Hepatocyte (in vitro differentiated cells): ENCODE results near the gene PRIMA1. TPM values are rescaled to one million over a fixed set of nuclear protein-coding genes. Genes with fewer than 3 reads are reported as not detected.

Source experiments
- DNase-seq: peaks from one replicate; pipeline ENCODE4 v3.0.0-alpha.2; 2016; ENCODE audit warnings: low spot score
- H2AFZ ChIP-seq: fragments of 200-600 bp; sonication (generic); 2 replicates; pipeline ENCODE4 v1.6.0; 2016; ENCODE audit warnings: antibody characterized with exemption, mild to moderate bottlenecking
- H3K27ac ChIP-seq: fragments of 200-600 bp; sonication (generic); 2 replicates; pipeline ENCODE4 v1.5.1; 2016; ENCODE audit warnings: mild to moderate bottlenecking
- H3K27me3 ChIP-seq: fragments of 200-600 bp; sonication (generic); 2 replicates; pipeline ENCODE4 v1.6.1; 2016
- H3K36me3 ChIP-seq: fragments of 200-600 bp; sonication (generic); replicated peaks from 2 replicates; pipeline ENCODE4 v1.5.1; 2016; ENCODE audit warnings: low read depth; ENCODE audit not compliant: insufficient read depth
- H3K4me1 ChIP-seq: fragments of 200-600 bp; sonication (generic); 2 replicates; pipeline ENCODE4 v1.5.1; 2016; ENCODE audit warnings: mild to moderate bottlenecking, moderate library complexity; ENCODE audit not compliant: insufficient read depth
- H3K4me2 ChIP-seq: fragments of 200-600 bp; sonication (generic); 2 replicates; pipeline ENCODE4 v1.6.0; 2016
- H3K4me3 ChIP-seq: fragments of 200-600 bp; sonication (generic); 2 replicates; pipeline ENCODE4 v1.5.1; 2016; ENCODE audit warnings: mild to moderate bottlenecking
- H3K79me2 ChIP-seq: fragments of 200-600 bp; sonication (generic); 2 replicates; pipeline ENCODE4 v1.6.0; 2017; ENCODE audit warnings: mild to moderate bottlenecking
- H3K9me2 ChIP-seq: fragments of 200-600 bp; sonication (generic); replicated peaks from 2 replicates; pipeline ENCODE4 v1.6.0; 2017; ENCODE audit warnings: mild to moderate bottlenecking; ENCODE audit not compliant: insufficient read depth
- H3K9me3 ChIP-seq: fragments of 200-600 bp; sonication (generic); 2 replicates; pipeline ENCODE4 v1.5.1; 2016; ENCODE audit warnings: low read depth, mild to moderate bottlenecking
- H4K20me1 ChIP-seq: fragments of 200-600 bp; sonication (generic); 2 replicates; pipeline ENCODE4 v1.6.0; 2016; ENCODE audit warnings: mild to moderate bottlenecking; ENCODE audit not compliant: insufficient read depth, poor library complexity, severe bottlenecking
- EZH2 ChIP-seq: fragments of 200-600 bp; sonication (generic); IDR thresholded peaks from 2 replicates; pipeline ENCODE4 v1.6.1; 2016; ENCODE audit warnings: antibody characterized with exemption, mild to moderate bottlenecking, borderline replicate concordance
- EZH2phosphoT487 ChIP-seq: fragments of 200-600 bp; sonication (generic); IDR thresholded peaks from one replicate; pipeline ENCODE4 v1.6.1; 2018; ENCODE audit warnings: antibody characterized with exemption, mild to moderate bottlenecking, low read depth, moderate library complexity; ENCODE audit not compliant: unreplicated experiment, severe bottlenecking
- WGBS: methylation state at CpG from one replicate; pipeline ENCODE4 v1.1.6; 2016; ENCODE audit warnings: low lambda C conversion rate; ENCODE audit errors: missing lambda C conversion rate; 5-methylcytosine and 5-hydroxymethylcytosine counted together
- polyA plus RNA-seq: library from polyadenylated mRNA; unstranded; fragments of >200 nt; fragmentation: Nextera tagmentation; extraction: Ambion mirVana; gene quantifications from 2 replicates; pipeline ENCODE4 v1.2.1, GENCODE V29; 2016
- total RNA-seq: library from RNA; depleted of rRNA; stranded (reverse); fragments of >200 nt; gene quantifications from 2 replicates; pipeline ENCODE4 v1.2.3, GENCODE V29; 2014
- TF ChIP-seq, protein P1 (sequence below): fragments of 200-600 bp; sonication (generic); IDR thresholded peaks from 2 replicates; pipeline ENCODE4 v1.5.1; 2016; ENCODE audit warnings: antibody characterized with exemption, mild to moderate bottlenecking; ENCODE audit not compliant: poor library complexity

The PRIMA1 gene
- total and polyA plus RNA-seq, 2 experiments from 2014 or later = 1.5 to 1.9 TPM

- no peak overlapping the region for H3K27ac ChIP-seq
- H3K79me2 ChIP-seq = no peaks in the 10 kb centered on the region
- DNase-seq = no peak
- no peaks in the 10 kb centered on the region for H3K27me3 ChIP-seq
- WGBS = 92% methylated on average over 4 of the region's 4 CpGs
- no peaks in the 10 kb centered on the region for H3K4me1 ChIP-seq
- H3K9me2 ChIP-seq = no peaks in the 10 kb centered on the region
- no peaks in the 10 kb centered on the region for H3K36me3 ChIP-seq
- H4K20me1 ChIP-seq = no peaks in the 10 kb centered on the region
- TF ChIP-seq EZH2phosphoT487 (no peak), EZH2 (no peak)
- TF ChIP-seq, protein P1, sequence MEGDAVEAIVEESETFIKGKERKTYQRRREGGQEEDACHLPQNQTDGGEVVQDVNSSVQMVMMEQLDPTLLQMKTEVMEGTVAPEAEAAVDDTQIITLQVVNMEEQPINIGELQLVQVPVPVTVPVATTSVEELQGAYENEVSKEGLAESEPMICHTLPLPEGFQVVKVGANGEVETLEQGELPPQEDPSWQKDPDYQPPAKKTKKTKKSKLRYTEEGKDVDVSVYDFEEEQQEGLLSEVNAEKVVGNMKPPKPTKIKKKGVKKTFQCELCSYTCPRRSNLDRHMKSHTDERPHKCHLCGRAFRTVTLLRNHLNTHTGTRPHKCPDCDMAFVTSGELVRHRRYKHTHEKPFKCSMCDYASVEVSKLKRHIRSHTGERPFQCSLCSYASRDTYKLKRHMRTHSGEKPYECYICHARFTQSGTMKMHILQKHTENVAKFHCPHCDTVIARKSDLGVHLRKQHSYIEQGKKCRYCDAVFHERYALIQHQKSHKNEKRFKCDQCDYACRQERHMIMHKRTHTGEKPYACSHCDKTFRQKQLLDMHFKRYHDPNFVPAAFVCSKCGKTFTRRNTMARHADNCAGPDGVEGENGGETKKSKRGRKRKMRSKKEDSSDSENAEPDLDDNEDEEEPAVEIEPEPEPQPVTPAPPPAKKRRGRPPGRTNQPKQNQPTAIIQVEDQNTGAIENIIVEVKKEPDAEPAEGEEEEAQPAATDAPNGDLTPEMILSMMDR = no peak
- no peak overlapping the region for H3K4me3 ChIP-seq
- no peak overlapping the region for H2AFZ ChIP-seq
- no peaks in the 10 kb centered on the region for H3K9me3 ChIP-seq
- H3K4me2 ChIP-seq = no peak overlapping the region
Measured at GRCh38 chr14:93723001-93723400, 65.3 kb downstream of the PRIMA1 start.

GRCh38 chr14:93720981-93721483, 67.3 kb downstream of the PRIMA1 start:
- 93% methylated on average over 13 of the region's 13 CpGs for WGBS

DNA sequence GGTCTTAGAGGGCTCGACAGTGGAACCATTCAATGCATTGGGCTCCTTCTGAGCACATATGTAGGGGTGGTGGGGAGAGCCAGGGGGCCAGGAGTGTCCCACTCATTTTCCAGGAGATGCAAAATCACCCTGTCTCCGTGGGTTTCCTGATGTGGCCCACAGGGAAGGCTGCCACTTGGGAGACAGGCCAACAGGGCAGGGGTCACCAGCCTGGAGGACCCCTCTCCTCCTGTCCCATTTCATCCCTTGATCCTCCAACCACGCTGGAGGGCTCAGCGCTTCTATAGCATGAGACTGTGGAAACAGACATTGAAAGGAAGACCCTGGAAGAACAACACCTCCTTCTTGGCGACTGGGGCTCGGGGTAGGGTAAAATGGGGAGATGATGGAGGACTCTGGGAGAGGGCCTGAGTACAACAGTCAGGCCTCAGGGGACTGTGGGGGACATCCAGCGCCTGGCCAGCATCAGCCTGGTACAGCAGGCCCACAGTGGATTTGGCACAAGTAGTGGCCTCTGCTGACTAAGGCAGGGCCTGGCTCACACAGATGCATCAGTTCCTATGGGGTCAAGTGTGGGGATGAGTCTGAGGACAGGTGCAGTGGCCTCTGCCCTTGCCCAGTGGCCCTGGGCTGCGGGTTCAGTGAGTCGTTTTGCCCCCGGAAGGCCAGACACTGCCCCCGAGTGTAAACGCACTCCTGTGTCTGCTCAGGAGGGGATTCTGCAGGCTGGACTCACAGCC, 68.0 kb downstream of the PRIMA1 start:
- no peaks in the 10 kb centered on the region for H3K9me2 ChIP-seq
- no peaks in the 10 kb centered on the region for H3K4me1 ChIP-seq
- no peaks in the 10 kb centered on the region for H3K9me3 ChIP-seq
- H3K4me2 ChIP-seq = no peak overlapping the region
- H3K4me3 ChIP-seq = no peak overlapping the region
- no peaks in the 10 kb centered on the region for H4K20me1 ChIP-seq
- TF ChIP-seq, protein P1 = no peak
- TF ChIP-seq EZH2phosphoT487 (no peak), EZH2 (no peak)
- no peaks in the 10 kb centered on the region for H3K27me3 ChIP-seq
- H3K79me2 ChIP-seq = no peaks in the 10 kb centered on the region
- H3K36me3 ChIP-seq = no peaks in the 10 kb centered on the region
- WGBS = 93% methylated on average over 12 of the region's 12 CpGs
- no peak overlapping the region for H3K27ac ChIP-seq
- DNase-seq = no peak
- H2AFZ ChIP-seq = no peak overlapping the region

More at GRCh38 chr14:93720981-93721483, 67.3 kb downstream of the PRIMA1 start:
- Histone ChIP-seq H2AFZ (no peak overlapping the region), H4K20me1 (no peaks in the 10 kb centered on the region), H3K79me2 (no peaks in the 10 kb centered on the region), H3K4me2 (no peak overlapping the region), H3K4me3 (no peak overlapping the region), H3K27me3 (no peaks in the 10 kb centered on the region), H3K9me2 (no peaks in the 10 kb centered on the region), H3K27ac (no peak overlapping the region), H3K4me1 (no peaks in the 10 kb centered on the region), H3K9me3 (no peaks in the 10 kb centered on the region), H3K36me3 (no peaks in the 10 kb centered on the region)
- TF ChIP-seq EZH2phosphoT487 (no peak), EZH2 (no peak)
- TF ChIP-seq, protein P1 = no peak
- DNase-seq = no peak

GRCh38 chr14:93719256-93719655, 69.0 kb downstream of the PRIMA1 start:
- H3K9me3 ChIP-seq = no peaks in the 10 kb centered on the region
- TF ChIP-seq, protein P1 = no peak
- TF ChIP-seq EZH2phosphoT487 = no peak
- TF ChIP-seq EZH2 = no peak
- H3K27me3 ChIP-seq = no peaks in the 10 kb centered on the region
- WGBS = 100% methylated on average over 2 of the region's 3 CpGs
- H3K4me2 ChIP-seq = no peak overlapping the region
- no peaks in the 10 kb centered on the region for H3K4me1 ChIP-seq
- no peak overlapping the region for H3K27ac ChIP-seq
- H2AFZ ChIP-seq = no peak overlapping the region
- DNase-seq = no peak
- H4K20me1 ChIP-seq = no peaks in the 10 kb centered on the region
- H3K36me3 ChIP-seq = no peaks in the 10 kb centered on the region
- H3K4me3 ChIP-seq = no peak overlapping the region
- H3K9me2 ChIP-seq = no peaks in the 10 kb centered on the region
- no peaks in the 10 kb centered on the region for H3K79me2 ChIP-seq
